Measurements from ENCODE around the gene TM4SF5. TPM values are rescaled to one million over a fixed set of nuclear protein-coding genes. Genes with fewer than 3 reads are reported as not detected.
"Not testable (repeated sequence)": the region's sequence is repeated elsewhere in the genome, so short reads cannot be mapped to it uniquely, and the experiment has no call there.

TM4SF5 gene
- total RNA-seq, 2 donors from 2014 or later: not detected

GRCh38 chr17:4815043-4815675 is 43.5 kb downstream of the TM4SF5 start:
- intact Hi-C loops (cut with DNase I): no loop called here
- DNase-seq (no peak), ATAC-seq (no peak)

GRCh38 chr17:4816826-4817225 is 45.1 kb downstream of the TM4SF5 start:
- ATAC-seq (no peak), DNase-seq (no peak)
- intact Hi-C loops (cut with DNase I): no loop called here

GRCh38 chr17:4818276-4818675 is 46.6 kb downstream of the TM4SF5 start:
- ATAC-seq: no peak
- intact Hi-C loops (cut with DNase I): no loop called here

GRCh38 chr17:4822835-4823234 is 51.1 kb downstream of the TM4SF5 start:
- no peak for ATAC-seq
- DNase-seq: no peak
- intact Hi-C loops (cut with DNase I): no loop called here

More at GRCh38 chr17:4818276-4818675, 46.6 kb downstream of the TM4SF5 start:
- no peak for DNase-seq

GRCh38 chr17:4823373-4824089 is 51.8 kb downstream of the TM4SF5 start:
- DNase-seq (no peak), ATAC-seq (no peak)
- intact Hi-C loops (cut with DNase I): no loop called here

GRCh38 chr17:4827399-4827798 is 55.7 kb downstream of the TM4SF5 start:
- ATAC-seq: no peak
- DNase-seq: no peak
- intact Hi-C loops (cut with DNase I): no loop called here

- DNase-seq; intact Hi-C loops (cut with DNase I): not testable (repeated sequence)
- ATAC-seq: peak; percentile 29 to 56
These were observed 61.1 kb downstream of the TM4SF5 start for GRCh38 chr17:4832829-4833177.

Other genes with a start within 250 kb of the TM4SF5 start
- 10 to 100 TPM; 17.6 to 34.9 TPM for gene MYBBP1A, start 216.5 kb upstream of the TM4SF5 start, total RNA-seq
- gene GGT6, start 211.3 kb upstream of the TM4SF5 start, total RNA-seq: not detected
- 10 to 100 TPM; 13.2 to 13.3 TPM for gene SMTNL2, start 187.4 kb upstream of the TM4SF5 start, total RNA-seq
- 10 to 100 TPM in 1 of 2 donors, 1 to 10 TPM in 1; 4.7 to 11.7 TPM for gene ALOX15, start 130.2 kb upstream of the TM4SF5 start, total RNA-seq
- 10 to 100 TPM; 36.4 to 38.7 TPM for gene PELP1, start 67.7 kb upstream of the TM4SF5 start, total RNA-seq
- 10 to 100 TPM; 30.7 to 43.5 TPM for gene ARRB2, start 61.3 kb upstream of the TM4SF5 start, total RNA-seq
- 10 to 100 TPM; 16.9 to 17.6 TPM for gene MED11, start 40.5 kb upstream of the TM4SF5 start, total RNA-seq
- gene ZMYND15, start 32.1 kb upstream of the TM4SF5 start, total RNA-seq: under 1 TPM; 0.21 to 0.39 TPM
- 1 to 10 TPM; 6.5 to 8.2 TPM for gene CXCL16, start 32.0 kb upstream of the TM4SF5 start, total RNA-seq
- gene VMO1, start 14.5 kb downstream of the TM4SF5 start, total RNA-seq: 1 to 10 TPM in 1 of 2 donors, under 1 TPM in 1; 0.81 to 1.1 TPM
- not detected for gene GLTPD2, start 17.1 kb downstream of the TM4SF5 start, total RNA-seq
- 100 to 1,000 TPM; 145 to 147 TPM for gene PSMB6, start 24.3 kb downstream of the TM4SF5 start, total RNA-seq
- gene PLD2, start 35.3 kb downstream of the TM4SF5 start, total RNA-seq: 10 to 100 TPM; 14.7 to 14.9 TPM
- gene MINK1, start 61.5 kb downstream of the TM4SF5 start, total RNA-seq: 10 to 100 TPM; 40.1 to 42.2 TPM
- 1 to 10 TPM; 1.3 to 2.3 TPM for gene C17orf107, start 127.7 kb downstream of the TM4SF5 start, total RNA-seq
- gene CHRNE, start 131.2 kb downstream of the TM4SF5 start, total RNA-seq: 100 to 1,000 TPM in 1 of 2 donors, 10 to 100 TPM in 1; 36.8 to 118 TPM
- under 1 TPM; 0.13 to 0.15 TPM for gene GP1BA, start 160.4 kb downstream of the TM4SF5 start, total RNA-seq
- gene SLC25A11, start 168.2 kb downstream of the TM4SF5 start, total RNA-seq: 100 to 1,000 TPM; 166 to 175 TPM
- 10 to 100 TPM; 76.2 to 95.6 TPM for gene RNF167, start 168.4 kb downstream of the TM4SF5 start, total RNA-seq
- 100 to 1,000 TPM; 254 to 303 TPM for gene PFN1, start 176.6 kb downstream of the TM4SF5 start, total RNA-seq
- gene ENO3, start 179.2 kb downstream of the TM4SF5 start, total RNA-seq: 100 to 1,000 TPM; 149 to 228 TPM
- 100 to 1,000 TPM; 113 to 128 TPM for gene SPAG7, start 195.9 kb downstream of the TM4SF5 start, total RNA-seq
- 10 to 100 TPM; 35.5 to 46.1 TPM for gene CAMTA2, start 215.8 kb downstream of the TM4SF5 start, total RNA-seq
- gene INCA1, start 225.6 kb downstream of the TM4SF5 start, total RNA-seq: 1 to 10 TPM; 1.8 to 2.6 TPM
- gene KIF1C, start 226.1 kb downstream of the TM4SF5 start, total RNA-seq: 100 to 1,000 TPM; 405 to 447 TPM

Measured in left cardiac atrium (tissue), 4 donors.